H1 (cell line): ENCODE results near the gene MRPL20. TPM values are rescaled to one million over a fixed set of nuclear protein-coding genes. Genes with fewer than 3 reads are reported as not detected.

Experiments
- CTCF ChIA-PET: fragments of 300-600 bp; sonication (Branson Sonifier 250); formaldehyde crosslinking; loops from one replicate; lab custom pipeline; 2021; ENCODE audit not compliant: partially characterized antibody; lab: Charles Lee
- POLR2A ChIA-PET: fragments of 300-600 bp; sonication (Branson Sonifier 250); formaldehyde crosslinking; loops from one replicate; lab custom pipeline; 2021; ENCODE audit warnings: inconsistent platforms; ENCODE audit not compliant: partially characterized antibody; lab: Charles Lee
- DNase-seq, 2 experiments: peaks; one replicate each; pipeline versions ENCODE4 v3.0.0 to v3.0.0-alpha.2; 2010 to 2022; ENCODE audit warnings: low spot score in 2 of 2, low read depth in 1 of 2, mixed read lengths in 1 of 2
- FAIRE-seq: peaks from 2 replicates; lab custom pipeline; 2011; peaks lifted over from hg19 to GRCh38; lab: Jason Lieb, UNC
- H2AFZ ChIP-seq: 2 replicates; pipeline ENCODE4 v1.8.1; 2012; ENCODE audit warnings: low read length, inconsistent platforms
- H2AK5ac ChIP-seq: 2 replicates; pipeline ENCODE4 v1.6.1; 2013; ENCODE audit warnings: low read depth, low read length
- H2BK120ac ChIP-seq: replicated peaks from 2 replicates; pipeline ENCODE3; 2013; ENCODE audit warnings: low read depth, low read length, inconsistent platforms
- H2BK12ac ChIP-seq: 2 replicates; pipeline ENCODE4 v1.6.1; 2013; ENCODE audit warnings: low read depth, low read length
- H2BK15ac ChIP-seq: 2 replicates; pipeline ENCODE4 v1.6.1; 2013; ENCODE audit warnings: low read length
- H2BK20ac ChIP-seq: 2 replicates; pipeline ENCODE4 v1.6.1; 2013; ENCODE audit warnings: low read length
- H2BK5ac ChIP-seq: 2 replicates; pipeline ENCODE4 v1.6.1; 2013; ENCODE audit warnings: low read depth, low read length
- H3K14ac ChIP-seq: 2 replicates; pipeline ENCODE4 v1.6.1; 2013; ENCODE audit warnings: inconsistent platforms; ENCODE audit not compliant: insufficient read length
- H3K18ac ChIP-seq: 2 replicates; pipeline ENCODE4 v1.6.1; 2013; ENCODE audit warnings: low read length; ENCODE audit errors: extremely low read depth
- H3K23ac ChIP-seq: 2 replicates; pipeline ENCODE4 v1.6.1; 2013; ENCODE audit warnings: inconsistent platforms; ENCODE audit not compliant: insufficient read length
- H3K23me2 ChIP-seq: 2 replicates; pipeline ENCODE4 v1.6.1; 2013; ENCODE audit warnings: low read depth, low read length
- H3K27ac ChIP-seq: 2 replicates; pipeline ENCODE4 v1.6.1; 2011; ENCODE audit warnings: low read depth, low read length, inconsistent platforms
- H3K27me3 ChIP-seq, 4 experiments: replicated peaks in 1 of 4; 1 replicate in 1 of 4; 2 replicates in 3 of 4; pipeline versions ENCODE4 v1.6.1 to v1.8.1; 2011 to 2013; ENCODE audit warnings: low read length in 3 of 4, mild to moderate bottlenecking in 3 of 4, inconsistent platforms in 2 of 4, mixed read lengths in 2 of 4, moderate library complexity in 1 of 4; ENCODE audit not compliant: control insufficient read depth in 3 of 4, insufficient read depth in 3 of 4; ENCODE audit errors: extremely low read depth in 1 of 4
- H3K36me3 ChIP-seq, 4 experiments: 2 replicates each; pipeline versions ENCODE4 v1.6.1 to v1.8.1; 2011 to 2013; ENCODE audit warnings: mild to moderate bottlenecking in 4 of 4, low read length in 3 of 4, moderate library complexity in 2 of 4, control low read depth in 1 of 4, inconsistent platforms in 1 of 4; ENCODE audit not compliant: insufficient read depth in 4 of 4, control insufficient read depth in 2 of 4
- H3K4ac ChIP-seq: replicated peaks from 2 replicates; pipeline ENCODE3; 2013; ENCODE audit warnings: low read length, low read depth, mixed read lengths, inconsistent platforms; ENCODE audit not compliant: insufficient read length
- H3K4me1 ChIP-seq, 4 experiments: replicated peaks in 1 of 4; 1 replicate in 1 of 4; 2 replicates in 3 of 4; pipeline versions ENCODE4 v1.6.1 to v1.8.1; 2011 to 2013; ENCODE audit warnings: low read length in 3 of 4, inconsistent platforms in 2 of 4, mixed read lengths in 1 of 4; ENCODE audit not compliant: insufficient read depth in 4 of 4, control insufficient read depth in 3 of 4
- H3K4me2 ChIP-seq, 2 experiments: 2 replicates each; pipeline versions ENCODE4 v1.6.1 to v1.8.1; 2011 to 2013; ENCODE audit warnings: low read depth in 2 of 2, low read length in 2 of 2, control low read depth in 1 of 2, inconsistent platforms in 1 of 2, mild to moderate bottlenecking in 1 of 2; ENCODE audit not compliant: insufficient read depth in 1 of 2
- H3K4me3 ChIP-seq, 4 experiments: fragments of 200-600, 300-600 bp in 1 of 4; sonication (generic), shearing (Covaris generic), sonication (Bioruptor Twin) in 1 of 4; 2 replicates each; pipeline versions ENCODE4 v1.5.1 to v1.8.1; 2011 to 2016; ENCODE audit warnings: low read length in 4 of 4, low read depth in 3 of 4, control low read depth in 2 of 4, inconsistent platforms in 2 of 4, mild to moderate bottlenecking in 2 of 4, mixed read lengths in 1 of 4, moderate library complexity in 1 of 4; ENCODE audit not compliant: insufficient read depth in 2 of 4; ENCODE audit errors: extremely low read depth in 1 of 4
- H3K56ac ChIP-seq: replicated peaks from 2 replicates; pipeline ENCODE3; 2013; ENCODE audit warnings: low read depth, mild to moderate bottlenecking, mixed read lengths, low read length, inconsistent platforms; ENCODE audit not compliant: insufficient read length
- H3K79me1 ChIP-seq: 2 replicates; pipeline ENCODE4 v1.6.1; 2013; ENCODE audit warnings: low read depth, low read length, control low read depth
- H3K79me2 ChIP-seq, 2 experiments: 2 replicates each; pipeline versions ENCODE4 v1.6.1 to v1.8.1; 2012 to 2013; ENCODE audit warnings: low read length in 2 of 2, mild to moderate bottlenecking in 2 of 2, inconsistent platforms in 1 of 2; ENCODE audit not compliant: insufficient read depth in 2 of 2, control insufficient read depth in 1 of 2
- H3K9ac ChIP-seq, 4 experiments: replicated peaks in 1 of 4; 1 replicate in 1 of 4; 2 replicates in 3 of 4; pipeline versions ENCODE4 v1.6.1 to v1.8.1; 2011 to 2013; ENCODE audit warnings: low read depth in 3 of 4, low read length in 3 of 4, control low read depth in 2 of 4, mild to moderate bottlenecking in 2 of 4, moderate library complexity in 2 of 4, inconsistent platforms in 1 of 4; ENCODE audit errors: extremely low read depth in 1 of 4
- H3K9me3 ChIP-seq, 2 experiments: 2 replicates each; pipeline versions ENCODE4 v1.6.1 to v1.8.1; 2012 to 2013; ENCODE audit warnings: mild to moderate bottlenecking in 2 of 2, moderate library complexity in 2 of 2, control low read depth in 1 of 2, inconsistent platforms in 1 of 2, low read depth in 1 of 2, low read length in 1 of 2, mixed read lengths in 1 of 2; ENCODE audit not compliant: insufficient read depth in 2 of 2
- H4K20me1 ChIP-seq, 2 experiments: replicated peaks in 1 of 2; 2 replicates each; pipeline versions ENCODE3 to v1.8.1; 2011 to 2013; ENCODE audit warnings: inconsistent platforms in 2 of 2, low read length in 2 of 2, mild to moderate bottlenecking in 1 of 2; ENCODE audit not compliant: insufficient read depth in 2 of 2, control insufficient read depth in 1 of 2
- H4K5ac ChIP-seq: 2 replicates; pipeline ENCODE4 v1.6.1; 2013; ENCODE audit warnings: low read length, low read depth, mixed read lengths, inconsistent platforms; ENCODE audit not compliant: insufficient read length
- H4K8ac ChIP-seq: 2 replicates; pipeline ENCODE4 v1.8.0; 2013; ENCODE audit warnings: mild to moderate bottlenecking, moderate library complexity, low read length, inconsistent platforms; ENCODE audit not compliant: insufficient read depth; ENCODE audit errors: extremely low read depth
- H4K91ac ChIP-seq: replicated peaks from 2 replicates; pipeline ENCODE3; 2013; ENCODE audit warnings: low read length, mixed read lengths, inconsistent platforms; ENCODE audit not compliant: insufficient read length
- BCL11A ChIP-seq, 2 experiments: IDR thresholded peaks; one replicate each; pipeline ENCODE4 v1.6.1; 2011; ENCODE audit warnings: low read depth in 2 of 2, low read length in 2 of 2, mild to moderate bottlenecking in 2 of 2
- CHD1 ChIP-seq: IDR thresholded peaks from 2 replicates; pipeline ENCODE4 v1.6.1; 2012; ENCODE audit warnings: low read depth, low read length, improper control_type of control experiment
- CTBP2 ChIP-seq: IDR thresholded peaks from 2 replicates; pipeline ENCODE4 v1.7.0; 2011; ENCODE audit warnings: borderline replicate concordance, mild to moderate bottlenecking, moderate library complexity, mixed read lengths, low read length; ENCODE audit not compliant: insufficient read depth, insufficient read length
- KDM4A ChIP-seq: IDR thresholded peaks from one replicate; pipeline ENCODE4 v1.7.1; 2012; ENCODE audit warnings: low read depth, mild to moderate bottlenecking, moderate library complexity, low read length, inconsistent platforms; ENCODE audit not compliant: severe bottlenecking
- KDM5A ChIP-seq: fragments of 200-600 bp; IDR thresholded peaks from 2 replicates; pipeline ENCODE4 v1.7.1; 2012; ENCODE audit warnings: mild to moderate bottlenecking, low read length, inconsistent platforms, mixed read lengths
- POU5F1 ChIP-seq: IDR thresholded peaks from 2 replicates; pipeline ENCODE4 v1.6.1; 2011; ENCODE audit warnings: low read depth, mild to moderate bottlenecking, low read length, moderate library complexity
- RBBP5 ChIP-seq: IDR thresholded peaks from 2 replicates; pipeline ENCODE4 v1.7.1; 2012; ENCODE audit warnings: low read depth, mild to moderate bottlenecking, inconsistent platforms, low read length, moderate library complexity, borderline replicate concordance
- SIRT6 ChIP-seq: IDR thresholded peaks from one replicate; pipeline ENCODE4 v1.7.1; 2012; ENCODE audit warnings: low read length, inconsistent platforms
- SP2 ChIP-seq: IDR thresholded peaks from 2 replicates; pipeline ENCODE4 v1.6.1; 2012; ENCODE audit warnings: mild to moderate bottlenecking, low read length, inconsistent platforms
- SRF ChIP-seq: IDR thresholded peaks from 2 replicates; pipeline ENCODE4 v1.6.1; 2011; ENCODE audit warnings: mild to moderate bottlenecking, low read depth, low read length, moderate library complexity
- ZNF274 ChIP-seq: IDR thresholded peaks from 2 replicates; pipeline ENCODE4 v1.7.0; 2012; ENCODE audit warnings: low read length, borderline replicate concordance; ENCODE audit errors: extremely low read depth
- WGBS, 2 experiments: shearing (Covaris generic) in 1 of 2; methylation state at CpG; one replicate each; pipeline versions ENCODE4 v1.1.6 to v1.1.7; 2013 to 2015; ENCODE audit warnings: low lambda C conversion rate in 2 of 2, mixed read lengths in 2 of 2, inconsistent platforms in 1 of 2, low coverage in 1 of 2, missing lambda C conversion rate in 1 of 2; ENCODE audit not compliant: insufficient replicate concordance in 2 of 2, insufficient coverage in 1 of 2, insufficient read length in 1 of 2; ENCODE audit errors: extremely low coverage in 1 of 2, missing lambda C conversion rate in 1 of 2; 5-methylcytosine and 5-hydroxymethylcytosine counted together
- polyA plus RNA-seq, 7 experiments: library from polyadenylated mRNA; depleted of rRNA in 3 of 7; stranded (reverse) in 5 of 7; unstranded in 2 of 7; fragments of >200 nt in 5 of 7; fragments of 200-250 nt in 2 of 7; gene quantifications; 1 replicate in 5 of 7; 2 replicates in 1 of 7; 4 replicates in 1 of 7; pipeline versions ENCODE4 v1.2.1 to v1.2.3, GENCODE V29; 2011 to 2013; ENCODE audit warnings: missing spikeins in 2 of 7, mixed read lengths in 2 of 7
- total RNA-seq: library from RNA; stranded (reverse); fragmentation: NEBNext Ultra II Directional; extraction: Animal tissue kit (Norgen Biotek cat#: 25700); gene quantifications from 2 replicates; pipeline ENCODE4 v1.2.1, GENCODE V29; 2021
- TF ChIP-seq, protein P1 (sequence below): IDR thresholded peaks from 2 replicates; pipeline ENCODE4 v1.6.1; 2012; ENCODE audit warnings: inconsistent platforms

Gene MRPL20
- total and polyA plus RNA-seq, 2 of the 8 experiments (the other 6 are each of a cell fraction or from before 2014, with no cell fraction given), result 126 to 151 TPM

DNA sequence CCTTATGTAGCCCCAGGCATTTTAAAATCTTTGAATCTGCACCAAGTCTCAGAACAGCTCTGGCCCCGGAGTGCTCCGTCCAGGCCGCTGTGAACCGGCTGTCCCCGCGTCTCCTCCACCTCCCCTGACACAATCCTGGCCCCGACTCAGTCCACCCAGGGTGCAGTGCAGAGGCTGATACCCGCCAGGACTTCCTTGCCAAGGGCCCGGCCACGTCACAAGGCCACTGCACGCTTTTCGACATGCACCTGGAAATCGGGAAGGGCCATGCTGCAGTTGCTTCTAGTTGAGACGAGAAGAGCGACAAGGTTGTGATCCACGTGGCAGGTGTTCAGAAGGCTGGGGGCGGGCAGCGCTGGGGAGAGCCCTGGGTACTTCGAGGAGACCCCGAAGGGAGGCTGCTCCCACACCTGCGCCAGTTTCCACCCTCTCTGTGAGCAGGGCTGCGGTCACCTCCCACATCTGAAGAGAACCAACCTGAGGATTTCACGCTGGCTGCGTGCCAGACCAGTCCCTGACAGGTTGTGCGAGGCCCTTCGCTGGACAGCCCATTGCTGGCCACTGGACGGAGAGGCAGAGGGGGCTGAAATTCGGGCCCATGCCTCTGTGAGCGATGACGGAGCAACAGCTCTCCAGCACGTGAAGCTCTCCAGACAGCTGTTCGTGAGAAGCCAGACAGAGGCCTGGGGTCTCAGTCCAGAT is 35.1 kb upstream of the MRPL20 start:
- POLR2A ChIA-PET, result interaction anchor here (1.0 to 22.9 kb wide), 8 partner anchors 9 to 67 kb away, joined by 3 to 515 read pairs (median 4); partner anchors contain the start of genes AURKAIP1, CCNL2 and MRPL20
- no peak overlapping the region for H2BK5ac ChIP-seq
- CTCF ChIA-PET, result interaction anchor here (0.7 to 4.3 kb wide), 15 partner anchors 9 to 129 kb away, joined by 3 to 36 read pairs (median 5); partner anchors contain the start of genes CCNL2 and MRPL20
- TF ChIP-seq, protein P1, sequence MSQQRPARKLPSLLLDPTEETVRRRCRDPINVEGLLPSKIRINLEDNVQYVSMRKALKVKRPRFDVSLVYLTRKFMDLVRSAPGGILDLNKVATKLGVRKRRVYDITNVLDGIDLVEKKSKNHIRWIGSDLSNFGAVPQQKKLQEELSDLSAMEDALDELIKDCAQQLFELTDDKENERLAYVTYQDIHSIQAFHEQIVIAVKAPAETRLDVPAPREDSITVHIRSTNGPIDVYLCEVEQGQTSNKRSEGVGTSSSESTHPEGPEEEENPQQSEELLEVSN, result no peak
- TF ChIP-seq CTBP2 (no peak), ZNF274 (no peak), KDM5A (no peak), SP2 (no peak), KDM4A (no peak), POU5F1 (no peak), SRF (no peak), SIRT6 (no peak), CHD1 (no peak), RBBP5 (no peak), BCL11A (IDR thresholded peaks at IDR 0.05; ENCODE audit: low read depth in 2 of 2, low read length in 2 of 2) (no peak)

More for the DNA sequence above, 35.1 kb upstream of the MRPL20 start:
- Histone ChIP-seq H2BK20ac (no peak overlapping the region), H4K8ac (peak overlapping the region; percentile 74), H3K56ac (no peak overlapping the region), H3K36me3 (peaks cover 0 to 7% (median 0%) of the 10 kb centered on the region in 4 experiments; a peak in 1 of 8 replicates), H3K27me3 (no peaks in the 10 kb centered on the region), H3K27ac (no peak overlapping the region), H2BK12ac (no peak overlapping the region), H3K9ac (no peak overlapping the region), H3K14ac (no peak overlapping the region), H2AK5ac (no peak overlapping the region), H4K5ac (no peak overlapping the region), H3K23me2 (no peaks in the 10 kb centered on the region), H3K4me1 (peaks cover 0 to 2% (median 0%) of the 10 kb centered on the region in 4 experiments; a peak in 1 of 7 replicates), H3K9me3 (no peaks in the 10 kb centered on the region), H3K79me1 (no peaks in the 10 kb centered on the region), H3K23ac (no peak overlapping the region), H2BK15ac (no peak overlapping the region), H3K4ac (no peak overlapping the region), H3K4me2 (no peak overlapping the region), H2AFZ (no peak overlapping the region), H3K4me3 (no peak overlapping the region), H3K79me2 (no peaks in the 10 kb centered on the region; a peak in 1 of 4 replicates), H4K20me1 (peaks cover 0 to 2% of the 10 kb centered on the region in 2 experiments), H3K18ac (no peak overlapping the region), H4K91ac (no peak overlapping the region), H2BK120ac (no peak overlapping the region)
- FAIRE-seq, result no peak
- WGBS, 2 experiments, result 95% methylated on average over 32 of the region's 32 CpGs; no CpG with 5 or more reads in 1 of the 2 experiments
- DNase-seq, result no peak
